ENCODE data around the gene LRRC75B. TPM values are rescaled to one million over a fixed set of nuclear protein-coding genes. Genes with fewer than 3 reads are reported as not detected.

Gene LRRC75B
- polyA plus RNA-seq, 1 experiment = 5.2 TPM

- DNase-seq (ENCODE audit: low read depth, low spot score) = no peak
- Histone ChIP-seq H3K27ac (ENCODE audit: low read depth, low read length) (no peak overlapping the region), H3K27me3 (ENCODE audit: control insufficient read depth, insufficient read depth, low read length) (peaks cover 2% of the 10 kb centered on the region), H3K9me3 (ENCODE audit: control insufficient read depth, insufficient read depth, low read length) (no peaks in the 10 kb centered on the region), H3K4me3 (ENCODE audit: low read depth, low read length) (no peak overlapping the region)
- ChIA-PET POLR2A (no interaction called here), CTCF (interaction anchor here (1.2 kb wide), 1 partner anchor 10 kb away, joined by 3 read pairs; no protein-coding TSS in a partner anchor)
- no peak for TF ChIP-seq CTCF (IDR thresholded peaks at IDR 0.05; ENCODE audit: low read depth, low read length)
Measured at GRCh38 chr22:24536089-24536488, 56.8 kb downstream of the LRRC75B start.

Other genes starting within 250 kb of the LRRC75B start
- 0.16 and 0.19 TPM in 2 replicates for gene ADORA2A, start 165.5 kb downstream of the LRRC75B start, polyA plus RNA-seq (2011; rRNA removed)
- gene UPB1, start 97.7 kb downstream of the LRRC75B start, polyA plus RNA-seq (2011; rRNA removed) = not detected in 2 replicates
- gene GUCD1, start 37.9 kb downstream of the LRRC75B start, polyA plus RNA-seq (2011; rRNA removed) = 52.1 and 73.4 TPM in 2 replicates
- 187 and 238 TPM in 2 replicates for gene SNRPD3, start 37.1 kb downstream of the LRRC75B start, polyA plus RNA-seq (2011; rRNA removed)
- 4.8 and 5.0 TPM in 2 replicates for gene GGT1, start 10.1 kb upstream of the LRRC75B start, polyA plus RNA-seq (2011; rRNA removed)
- gene PIWIL3, start 181.6 kb upstream of the LRRC75B start, polyA plus RNA-seq (2011; rRNA removed) = 0.02 TPM in 1 of 2 replicates, not detected in the other
- not detected in 2 replicates for gene SGSM1, start 213.1 kb upstream of the LRRC75B start, polyA plus RNA-seq (2011; rRNA removed)